CD4-positive, alpha-beta T cell treated with Interleukin-10 for 1 hour (primary cell): ENCODE data around the gene EID3.

ENCODE experiments used
- DNase-seq: peaks from one replicate; pipeline ENCODE4 v3.0.0-alpha.2; 2020

Gene EID3

GRCh38 chr12:104340925-104341611 lies 37.5 kb downstream of the EID3 start:
- no peak for DNase-seq

GRCh38 chr12:104342147-104342546 lies 38.6 kb downstream of the EID3 start:
- DNase-seq, result no peak

- no peak for DNase-seq
Measured at GRCh38 chr12:104342635-104343249, 39.2 kb downstream of the EID3 start.

- no peak for DNase-seq
Measured at GRCh38 chr12:104344682-104345081, 41.1 kb downstream of the EID3 start.

- DNase-seq, result no peak
Measured at GRCh38 chr12:104345234-104346066, 41.9 kb downstream of the EID3 start.

GRCh38 chr12:104347374-104348075 lies 44.0 kb downstream of the EID3 start:
- DNase-seq, result no peak

GRCh38 chr12:104348283-104348993 lies 44.9 kb downstream of the EID3 start:
- DNase-seq, result no peak

- DNase-seq, result no peak
Measured at GRCh38 chr12:104348994-104349494, 45.5 kb downstream of the EID3 start.

GRCh38 chr12:104350211-104351056 lies 46.9 kb downstream of the EID3 start:
- no peak for DNase-seq

- no peak for DNase-seq
Measured at GRCh38 chr12:104351057-104351983, 47.8 kb downstream of the EID3 start.

GRCh38 chr12:104352106-104352713 lies 48.7 kb downstream of the EID3 start:
- no peak for DNase-seq

GRCh38 chr12:104353012-104353981 lies 49.8 kb downstream of the EID3 start:
- DNase-seq, result no peak

GRCh38 chr12:104354167-104354867 lies 50.8 kb downstream of the EID3 start:
- DNase-seq, result no peak
